Measurements from ENCODE around the gene SLC9C1.

- TF ChIP-seq EZH2 (IDR thresholded peaks at IDR 0.05; ENCODE audit: borderline replicate concordance) (no peak), CTCF (IDR thresholded peaks at IDR 0.05; ENCODE audit: poor library complexity) (no peak), EZH2phosphoT487 (IDR thresholded peaks at IDR 0.05; ENCODE audit: low read depth, severe bottlenecking, unreplicated experiment) (no peak)
Observed at GRCh38 chr3:112122870-112123269, 171.1 kb downstream of the SLC9C1 start.
